Measurements from ENCODE around the gene ZNF429.
"Not testable (repeated sequence)": the region's sequence is repeated elsewhere in the genome, so short reads cannot be mapped to it uniquely, and the experiment has no call there.

The ZNF429 gene

DNA sequence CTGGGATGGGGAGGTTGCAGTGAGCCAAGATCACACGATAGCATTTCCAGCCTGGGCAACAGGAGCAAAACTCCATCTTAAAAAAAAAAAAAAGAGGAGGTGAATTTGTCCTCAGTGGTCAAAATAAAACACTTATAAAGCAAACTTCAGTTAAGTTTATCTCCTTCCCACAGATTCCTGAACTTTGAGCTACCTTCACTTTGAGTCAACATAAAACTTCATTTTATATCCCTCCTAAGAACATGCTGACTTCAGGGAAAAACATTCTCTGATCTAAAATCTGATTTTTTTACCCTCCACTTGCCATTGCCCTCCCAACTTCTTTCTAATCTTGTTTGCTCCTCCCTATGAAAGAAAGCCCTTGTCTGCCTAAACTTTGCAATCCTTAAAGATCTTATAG lies 59.0 kb downstream of the ZNF429 start:
- TF ChIP-seq POLR2AphosphoS5 (IDR thresholded peaks at IDR 0.05; ENCODE audit: low read depth) (no peak), SPI1 (IDR thresholded peaks at IDR 0.05; ENCODE audit: borderline replicate concordance, low read depth) (no peak), GABPA (IDR thresholded peaks at IDR 0.05; ENCODE audit: low read depth) (no peak)
- TF ChIP-seq, protein P1, sequence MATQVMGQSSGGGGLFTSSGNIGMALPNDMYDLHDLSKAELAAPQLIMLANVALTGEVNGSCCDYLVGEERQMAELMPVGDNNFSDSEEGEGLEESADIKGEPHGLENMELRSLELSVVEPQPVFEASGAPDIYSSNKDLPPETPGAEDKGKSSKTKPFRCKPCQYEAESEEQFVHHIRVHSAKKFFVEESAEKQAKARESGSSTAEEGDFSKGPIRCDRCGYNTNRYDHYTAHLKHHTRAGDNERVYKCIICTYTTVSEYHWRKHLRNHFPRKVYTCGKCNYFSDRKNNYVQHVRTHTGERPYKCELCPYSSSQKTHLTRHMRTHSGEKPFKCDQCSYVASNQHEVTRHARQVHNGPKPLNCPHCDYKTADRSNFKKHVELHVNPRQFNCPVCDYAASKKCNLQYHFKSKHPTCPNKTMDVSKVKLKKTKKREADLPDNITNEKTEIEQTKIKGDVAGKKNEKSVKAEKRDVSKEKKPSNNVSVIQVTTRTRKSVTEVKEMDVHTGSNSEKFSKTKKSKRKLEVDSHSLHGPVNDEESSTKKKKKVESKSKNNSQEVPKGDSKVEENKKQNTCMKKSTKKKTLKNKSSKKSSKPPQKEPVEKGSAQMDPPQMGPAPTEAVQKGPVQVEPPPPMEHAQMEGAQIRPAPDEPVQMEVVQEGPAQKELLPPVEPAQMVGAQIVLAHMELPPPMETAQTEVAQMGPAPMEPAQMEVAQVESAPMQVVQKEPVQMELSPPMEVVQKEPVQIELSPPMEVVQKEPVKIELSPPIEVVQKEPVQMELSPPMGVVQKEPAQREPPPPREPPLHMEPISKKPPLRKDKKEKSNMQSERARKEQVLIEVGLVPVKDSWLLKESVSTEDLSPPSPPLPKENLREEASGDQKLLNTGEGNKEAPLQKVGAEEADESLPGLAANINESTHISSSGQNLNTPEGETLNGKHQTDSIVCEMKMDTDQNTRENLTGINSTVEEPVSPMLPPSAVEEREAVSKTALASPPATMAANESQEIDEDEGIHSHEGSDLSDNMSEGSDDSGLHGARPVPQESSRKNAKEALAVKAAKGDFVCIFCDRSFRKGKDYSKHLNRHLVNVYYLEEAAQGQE (IDR thresholded peaks at IDR 0.05; ENCODE audit: insufficient replicate concordance, low read depth), result no peak
- TF ChIP-seq, protein P2, sequence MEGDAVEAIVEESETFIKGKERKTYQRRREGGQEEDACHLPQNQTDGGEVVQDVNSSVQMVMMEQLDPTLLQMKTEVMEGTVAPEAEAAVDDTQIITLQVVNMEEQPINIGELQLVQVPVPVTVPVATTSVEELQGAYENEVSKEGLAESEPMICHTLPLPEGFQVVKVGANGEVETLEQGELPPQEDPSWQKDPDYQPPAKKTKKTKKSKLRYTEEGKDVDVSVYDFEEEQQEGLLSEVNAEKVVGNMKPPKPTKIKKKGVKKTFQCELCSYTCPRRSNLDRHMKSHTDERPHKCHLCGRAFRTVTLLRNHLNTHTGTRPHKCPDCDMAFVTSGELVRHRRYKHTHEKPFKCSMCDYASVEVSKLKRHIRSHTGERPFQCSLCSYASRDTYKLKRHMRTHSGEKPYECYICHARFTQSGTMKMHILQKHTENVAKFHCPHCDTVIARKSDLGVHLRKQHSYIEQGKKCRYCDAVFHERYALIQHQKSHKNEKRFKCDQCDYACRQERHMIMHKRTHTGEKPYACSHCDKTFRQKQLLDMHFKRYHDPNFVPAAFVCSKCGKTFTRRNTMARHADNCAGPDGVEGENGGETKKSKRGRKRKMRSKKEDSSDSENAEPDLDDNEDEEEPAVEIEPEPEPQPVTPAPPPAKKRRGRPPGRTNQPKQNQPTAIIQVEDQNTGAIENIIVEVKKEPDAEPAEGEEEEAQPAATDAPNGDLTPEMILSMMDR (IDR thresholded peaks at IDR 0.05; ENCODE audit: insufficient read depth, low read length), result no peak
- DNase-seq (ENCODE audit: low read depth in 1 of 2, low spot score in 1 of 2), result no peak
- H3K4me3 ChIP-seq (replicated peaks; ENCODE audit: insufficient read depth, low read length), result no peak overlapping the region
- H3K27ac ChIP-seq (replicated peaks), result no peak overlapping the region
- no peaks in the 10 kb centered on the region for H3K27me3 ChIP-seq (ENCODE audit: insufficient read depth, poor library complexity, severe bottlenecking)

DNA sequence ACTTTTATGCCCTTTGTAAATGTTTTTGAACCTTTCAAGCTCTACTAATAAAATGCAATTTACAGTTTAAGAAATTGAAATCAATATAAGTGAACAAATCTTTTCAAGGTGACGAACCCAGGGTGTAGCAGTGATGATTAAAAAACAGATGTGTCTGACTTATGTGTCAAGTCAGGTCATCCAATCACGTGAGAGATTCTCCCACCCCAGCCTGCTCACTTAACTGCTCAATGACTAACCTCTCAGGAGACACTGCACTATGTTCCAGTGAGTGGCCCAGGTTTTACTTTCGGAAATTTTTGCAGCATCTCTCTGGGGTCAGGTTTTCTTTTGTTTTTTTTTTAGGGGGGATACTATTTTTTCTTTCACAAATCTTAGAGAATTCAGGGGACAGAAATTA lies 60.7 kb downstream of the ZNF429 start:
- no peak for DNase-seq (ENCODE audit: low read depth in 1 of 2, low spot score in 1 of 2)

DNA sequence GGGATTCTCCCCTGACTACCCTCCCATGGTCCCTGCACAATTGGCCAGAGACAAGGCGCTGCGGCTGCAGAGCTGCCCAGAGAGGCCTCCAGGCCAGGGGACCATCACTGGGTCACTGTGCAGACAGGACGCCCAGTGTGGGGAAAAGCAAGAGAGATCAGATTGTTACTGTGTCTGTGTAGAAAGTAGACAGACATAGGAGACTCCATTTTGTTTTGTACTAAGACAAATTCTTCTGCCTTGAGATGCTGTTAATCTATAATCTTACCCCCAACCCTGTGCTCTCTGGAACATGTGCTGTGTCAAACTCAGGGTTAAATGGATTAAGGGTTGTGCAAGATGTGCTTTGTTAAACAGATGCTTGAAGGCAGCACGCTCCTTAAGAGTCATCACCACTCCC lies 62.4 kb downstream of the ZNF429 start:
- not testable (repeated sequence) for H3K27ac ChIP-seq (replicated peaks); DNase-seq (ENCODE audit: low read depth in 1 of 2, low spot score in 1 of 2); H3K4me3 ChIP-seq (replicated peaks; ENCODE audit: insufficient read depth, low read length); H3K27me3 ChIP-seq (ENCODE audit: insufficient read depth, poor library complexity, severe bottlenecking)

More for the DNA sequence above, 60.7 kb downstream of the ZNF429 start:
- H3K27me3 ChIP-seq (ENCODE audit: insufficient read depth, poor library complexity, severe bottlenecking), result no peaks in the 10 kb centered on the region
- TF ChIP-seq GABPA (IDR thresholded peaks at IDR 0.05; ENCODE audit: low read depth), result no peak
- TF ChIP-seq, protein P2 (IDR thresholded peaks at IDR 0.05; ENCODE audit: insufficient read depth, low read length), result no peak
- TF ChIP-seq, protein P1 (IDR thresholded peaks at IDR 0.05; ENCODE audit: insufficient replicate concordance, low read depth), result no peak
- no peak for TF ChIP-seq POLR2AphosphoS5 (IDR thresholded peaks at IDR 0.05; ENCODE audit: low read depth)
- TF ChIP-seq SPI1 (IDR thresholded peaks at IDR 0.05; ENCODE audit: borderline replicate concordance, low read depth), result no peak
- no peak overlapping the region for H3K27ac ChIP-seq (replicated peaks)
- no peak overlapping the region for H3K4me3 ChIP-seq (replicated peaks; ENCODE audit: insufficient read depth, low read length)

DNA sequence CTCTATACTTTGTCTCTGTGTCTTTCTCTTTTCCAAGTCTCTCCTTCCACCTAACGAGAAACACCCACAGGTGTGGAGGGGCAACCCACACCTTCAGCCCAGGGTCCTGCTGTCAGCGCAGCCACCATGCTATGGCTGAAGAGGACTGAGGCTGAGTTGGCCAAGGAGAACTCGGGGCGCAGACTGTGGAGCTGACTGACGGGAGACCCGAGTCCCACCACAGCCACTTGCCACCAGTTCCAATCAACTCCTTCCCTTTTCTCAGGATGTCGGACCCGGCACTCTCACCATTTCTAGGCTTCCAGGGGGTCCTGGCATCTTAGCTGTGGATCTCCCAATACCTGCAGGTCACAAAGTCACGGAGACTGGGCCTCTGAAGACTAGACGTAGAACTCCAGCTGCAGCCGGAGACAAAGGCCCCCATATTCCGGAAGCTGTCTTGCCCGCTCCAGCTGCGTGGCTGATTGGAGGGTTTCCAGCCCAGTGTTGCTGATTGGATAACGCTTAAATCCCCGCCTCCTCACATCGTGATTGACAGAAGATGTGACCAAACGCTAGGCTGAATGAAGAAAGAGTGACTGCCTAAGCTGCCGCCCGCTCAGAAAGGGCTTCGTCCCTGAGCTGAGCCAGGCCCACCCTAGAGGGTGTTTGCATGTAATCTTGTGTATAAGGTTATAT lies 63.6 kb downstream of the ZNF429 start:
- no peak for TF ChIP-seq POLR2AphosphoS5 (IDR thresholded peaks at IDR 0.05; ENCODE audit: low read depth)
- no peak for TF ChIP-seq GABPA (IDR thresholded peaks at IDR 0.05; ENCODE audit: low read depth)
- no peak for TF ChIP-seq SPI1 (IDR thresholded peaks at IDR 0.05; ENCODE audit: borderline replicate concordance, low read depth)
- H3K27me3 ChIP-seq (ENCODE audit: insufficient read depth, poor library complexity, severe bottlenecking), result no peaks in the 10 kb centered on the region
- DNase-seq (ENCODE audit: low read depth in 1 of 2, low spot score in 1 of 2), result no peak

DNA sequence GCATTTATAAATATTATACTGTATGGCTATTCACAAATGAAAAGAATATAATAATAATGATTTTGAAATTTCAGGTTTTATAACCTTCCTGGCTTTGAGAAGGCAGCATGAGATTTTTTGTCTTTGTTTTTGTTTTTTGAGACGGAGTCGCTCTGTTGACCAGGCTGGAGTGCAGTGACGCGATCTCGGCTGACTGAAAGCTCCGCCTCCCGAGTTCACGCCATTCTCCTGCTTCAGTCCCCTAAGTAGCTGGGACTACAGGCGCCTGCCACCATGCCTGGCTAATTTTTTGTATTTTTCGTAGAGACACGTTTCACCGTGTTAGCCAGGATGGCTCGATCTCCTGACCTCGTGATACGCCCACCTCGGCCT lies 64.1 kb downstream of the ZNF429 start:
- H3K27me3 ChIP-seq (ENCODE audit: insufficient read depth, poor library complexity, severe bottlenecking), result no peaks in the 10 kb centered on the region
- DNase-seq (ENCODE audit: low read depth in 1 of 2, low spot score in 1 of 2), result no peak
- no peak overlapping the region for H3K4me3 ChIP-seq (replicated peaks; ENCODE audit: insufficient read depth, low read length)
- H3K27ac ChIP-seq (replicated peaks), result no peak overlapping the region
- TF ChIP-seq POLR2AphosphoS5 (IDR thresholded peaks at IDR 0.05; ENCODE audit: low read depth) (no peak), GABPA (IDR thresholded peaks at IDR 0.05; ENCODE audit: low read depth) (no peak), SPI1 (IDR thresholded peaks at IDR 0.05; ENCODE audit: borderline replicate concordance, low read depth) (no peak)
- TF ChIP-seq, protein P1 (IDR thresholded peaks at IDR 0.05; ENCODE audit: insufficient replicate concordance, low read depth), result no peak
- TF ChIP-seq, protein P2 (IDR thresholded peaks at IDR 0.05; ENCODE audit: insufficient read depth, low read length), result no peak

More for the DNA sequence above, 63.6 kb downstream of the ZNF429 start:
- no peak overlapping the region for H3K27ac ChIP-seq (replicated peaks)
- no peak overlapping the region for H3K4me3 ChIP-seq (replicated peaks; ENCODE audit: insufficient read depth, low read length)
